GM12878 (cell line): ENCODE measurements around the gene WDR59.

Source experiments
- CTCF ChIP-seq, 3 experiments: IDR thresholded peaks in 2 of 3; conservative IDR thresholded peaks in 1 of 3; 2 replicates each; pipeline ENCODE4 v1.5.1; 2011; ENCODE audit warnings: low read depth in 3 of 3, low read length in 3 of 3, mild to moderate bottlenecking in 3 of 3, control low read depth in 2 of 3, moderate library complexity in 2 of 3, inconsistent platforms in 1 of 3, mixed read lengths in 1 of 3; ENCODE audit not compliant: control insufficient read depth in 2 of 3, insufficient read depth in 1 of 3; ENCODE audit errors: extremely low read depth in 1 of 3
- MAX ChIP-seq: IDR thresholded peaks from 2 replicates; pipeline ENCODE4 v1.6.1; 2012; ENCODE audit warnings: low read depth, low read length, improper control_type of control experiment

GRCh38 chr16:74877706-74878105 lies 107.2 kb downstream of the WDR59 start:
- TF ChIP-seq CTCF (IDR thresholded peaks at IDR 0.05 in 2 of 3, conservative IDR thresholded peaks at IDR 0.05 in 1 of 3; ENCODE audit: control insufficient read depth in 2 of 3, extremely low read depth in 1 of 3, insufficient read depth in 1 of 3, low read depth in 3 of 3, low read length in 3 of 3) (no peak), MAX (no peak)
